Measurements from ENCODE around the gene FBF1.
"Not testable (repeated sequence)": the region's sequence is repeated elsewhere in the genome, so short reads cannot be mapped to it uniquely, and the experiment has no call there.

The FBF1 gene

GRCh38 chr17:75940727-75941441, at the start of gene FBF1:
Gene FBF1 (minus strand): TSS chr17:75941042. CDS start chr17:75938149, 2,893 bp downstream.
- DNase-seq = peak; percentile 89

- no peak for DNase-seq
These were observed 46.2 kb upstream of the FBF1 start for GRCh38 chr17:75987041-75987440.

- DNase-seq = no peak
These were observed 45.1 kb upstream of the FBF1 start for GRCh38 chr17:75985986-75986385.

- no peak for DNase-seq
These were observed 42.8 kb upstream of the FBF1 start for GRCh38 chr17:75983501-75984181.

- no peak for DNase-seq
These were observed 40.3 kb upstream of the FBF1 start for GRCh38 chr17:75981019-75981615.

- DNase-seq = no peak
These were observed 39.6 kb upstream of the FBF1 start for GRCh38 chr17:75980188-75981018.

GRCh38 chr17:75979705-75980187, 38.9 kb upstream of the FBF1 start:
- DNase-seq = no peak

- DNase-seq = peak; percentile 98
These were observed 38.3 kb upstream of the FBF1 start, which contains the start of the genes ACOX1 and TEN1 for GRCh38 chr17:75978938-75979704. Gene ACOX1 (minus strand): TSS chr17:75979166. CDS start chr17:75979073, 93 bp downstream. Gene TEN1 (plus strand): TSS chr17:75979240. CDS start chr17:75986193, 6,953 bp downstream.

- DNase-seq = no peak
These were observed 35.5 kb upstream of the FBF1 start for GRCh38 chr17:75976175-75976848.

GRCh38 chr17:75975757-75976174, 34.9 kb upstream of the FBF1 start:
- DNase-seq = no peak

GRCh38 chr17:75975187-75975586, 34.3 kb upstream of the FBF1 start:
- not testable (repeated sequence) for DNase-seq

- DNase-seq = no peak
These were observed 29.8 kb upstream of the FBF1 start for GRCh38 chr17:75970626-75971025.

- DNase-seq = no peak
These were observed 29.2 kb upstream of the FBF1 start for GRCh38 chr17:75970011-75970523.

- DNase-seq = not testable (repeated sequence)
These were observed 28.2 kb upstream of the FBF1 start for GRCh38 chr17:75969044-75969443.

GRCh38 chr17:75965468-75965867, 24.6 kb upstream of the FBF1 start:
- DNase-seq = no peak

- no peak for DNase-seq
These were observed 19.1 kb upstream of the FBF1 start for GRCh38 chr17:75959839-75960511.

- DNase-seq = no peak
These were observed 18.4 kb upstream of the FBF1 start for GRCh38 chr17:75959051-75959838.

- DNase-seq = no peak
These were observed 10.2 kb upstream of the FBF1 start for GRCh38 chr17:75950855-75951554.

- no peak for DNase-seq
These were observed 9.6 kb upstream of the FBF1 start for GRCh38 chr17:75950421-75950820.
